ENCODE data around the gene GDF2.

The GDF2 gene

GRCh38 chr10:47283848-47284247 is 38.4 kb upstream of the GDF2 start:
- H3K4me3 ChIP-seq (ENCODE audit: low read length in 2 of 2) = no peak overlapping the region
- H3K36me3 ChIP-seq (ENCODE audit: control insufficient read depth in 2 of 2, insufficient read depth in 2 of 2, low read length in 2 of 2) = no peaks in the 10 kb centered on the region
- no peaks in the 10 kb centered on the region for H3K9me3 ChIP-seq (ENCODE audit: control insufficient read depth in 2 of 2, low read length in 2 of 2)
- H3K4me1 ChIP-seq (ENCODE audit: control insufficient read depth, insufficient read depth, low read length) = no peaks in the 10 kb centered on the region
- no peak overlapping the region for H3K9ac ChIP-seq (ENCODE audit: low read length in 2 of 2)
- peaks cover 0 to 4% of the 10 kb centered on the region in 2 donors for H3K27me3 ChIP-seq (ENCODE audit: control insufficient read depth in 1 of 2, insufficient read depth in 2 of 2, low read length in 2 of 2)
- no peak overlapping the region for H3K27ac ChIP-seq (ENCODE audit: low read length)

- H3K4me1 ChIP-seq (ENCODE audit: control insufficient read depth, insufficient read depth, low read length) = no peaks in the 10 kb centered on the region
- H3K27ac ChIP-seq (ENCODE audit: low read length) = no peak overlapping the region
- no peak overlapping the region for H3K4me3 ChIP-seq (ENCODE audit: low read length in 2 of 2)
- no peaks in the 10 kb centered on the region for H3K36me3 ChIP-seq (ENCODE audit: control insufficient read depth in 2 of 2, insufficient read depth in 2 of 2, low read length in 2 of 2)
- peaks cover 0 to 4% of the 10 kb centered on the region in 2 donors for H3K27me3 ChIP-seq (ENCODE audit: control insufficient read depth in 1 of 2, insufficient read depth in 2 of 2, low read length in 2 of 2)
- no peaks in the 10 kb centered on the region for H3K9me3 ChIP-seq (ENCODE audit: control insufficient read depth in 2 of 2, low read length in 2 of 2)
- H3K9ac ChIP-seq (ENCODE audit: low read length in 2 of 2) = no peak overlapping the region
These were observed 36.7 kb upstream of the GDF2 start for GRCh38 chr10:47285381-47286115.

GRCh38 chr10:47286116-47286505 is 36.1 kb upstream of the GDF2 start:
- Histone ChIP-seq H3K27ac (ENCODE audit: low read length) (no peak overlapping the region), H3K36me3 (ENCODE audit: control insufficient read depth in 2 of 2, insufficient read depth in 2 of 2, low read length in 2 of 2) (no peaks in the 10 kb centered on the region), H3K9ac (ENCODE audit: low read length in 2 of 2) (no peak overlapping the region), H3K9me3 (ENCODE audit: control insufficient read depth in 2 of 2, low read length in 2 of 2) (no peaks in the 10 kb centered on the region), H3K4me3 (ENCODE audit: low read length in 2 of 2) (no peak overlapping the region), H3K4me1 (ENCODE audit: control insufficient read depth, insufficient read depth, low read length) (no peaks in the 10 kb centered on the region), H3K27me3 (ENCODE audit: control insufficient read depth in 1 of 2, insufficient read depth in 2 of 2, low read length in 2 of 2) (peaks cover 0 to 4% of the 10 kb centered on the region in 2 donors)

- Histone ChIP-seq H3K9me3 (ENCODE audit: control insufficient read depth in 2 of 2, low read length in 2 of 2) (no peaks in the 10 kb centered on the region), H3K9ac (ENCODE audit: low read length in 2 of 2) (no peak overlapping the region), H3K27ac (ENCODE audit: low read length) (no peak overlapping the region), H3K36me3 (ENCODE audit: control insufficient read depth in 2 of 2, insufficient read depth in 2 of 2, low read length in 2 of 2) (no peaks in the 10 kb centered on the region), H3K27me3 (ENCODE audit: control insufficient read depth in 1 of 2, insufficient read depth in 2 of 2, low read length in 2 of 2) (peaks cover 0 to 4% of the 10 kb centered on the region in 2 donors), H3K4me3 (ENCODE audit: low read length in 2 of 2) (no peak overlapping the region), H3K4me1 (ENCODE audit: control insufficient read depth, insufficient read depth, low read length) (no peaks in the 10 kb centered on the region)
These were observed 35.5 kb upstream of the GDF2 start for GRCh38 chr10:47286591-47287315.

GRCh38 chr10:47287365-47287802 is 34.9 kb upstream of the GDF2 start:
- H3K4me3 ChIP-seq (ENCODE audit: low read length in 2 of 2) = no peak overlapping the region
- H3K4me1 ChIP-seq (ENCODE audit: control insufficient read depth, insufficient read depth, low read length) = no peaks in the 10 kb centered on the region
- peaks cover 0 to 3% of the 10 kb centered on the region in 2 donors for H3K27me3 ChIP-seq (ENCODE audit: control insufficient read depth in 1 of 2, insufficient read depth in 2 of 2, low read length in 2 of 2)
- H3K27ac ChIP-seq (ENCODE audit: low read length) = no peak overlapping the region
- H3K9ac ChIP-seq (ENCODE audit: low read length in 2 of 2) = no peak overlapping the region
- H3K9me3 ChIP-seq (ENCODE audit: control insufficient read depth in 2 of 2, low read length in 2 of 2) = no peaks in the 10 kb centered on the region
- H3K36me3 ChIP-seq (ENCODE audit: control insufficient read depth in 2 of 2, insufficient read depth in 2 of 2, low read length in 2 of 2) = no peaks in the 10 kb centered on the region

- Histone ChIP-seq H3K9ac (ENCODE audit: low read length in 2 of 2) (no peak overlapping the region), H3K4me1 (ENCODE audit: control insufficient read depth, insufficient read depth, low read length) (no peaks in the 10 kb centered on the region), H3K27ac (ENCODE audit: low read length) (no peak overlapping the region), H3K36me3 (ENCODE audit: control insufficient read depth in 2 of 2, insufficient read depth in 2 of 2, low read length in 2 of 2) (no peaks in the 10 kb centered on the region), H3K27me3 (ENCODE audit: control insufficient read depth in 1 of 2, insufficient read depth in 2 of 2, low read length in 2 of 2) (peaks cover 0 to 2% of the 10 kb centered on the region in 2 donors), H3K4me3 (ENCODE audit: low read length in 2 of 2) (no peak overlapping the region), H3K9me3 (ENCODE audit: control insufficient read depth in 2 of 2, low read length in 2 of 2) (no peaks in the 10 kb centered on the region)
These were observed 34.4 kb upstream of the GDF2 start for GRCh38 chr10:47287805-47288204.

GRCh38 chr10:47288236-47288635 is 34.0 kb upstream of the GDF2 start:
- Histone ChIP-seq H3K27me3 (ENCODE audit: control insufficient read depth in 1 of 2, insufficient read depth in 2 of 2, low read length in 2 of 2) (peaks cover 0 to 2% of the 10 kb centered on the region in 2 donors), H3K4me3 (ENCODE audit: low read length in 2 of 2) (no peak overlapping the region), H3K36me3 (ENCODE audit: control insufficient read depth in 2 of 2, insufficient read depth in 2 of 2, low read length in 2 of 2) (no peaks in the 10 kb centered on the region), H3K9ac (ENCODE audit: low read length in 2 of 2) (no peak overlapping the region), H3K4me1 (ENCODE audit: control insufficient read depth, insufficient read depth, low read length) (no peaks in the 10 kb centered on the region), H3K9me3 (ENCODE audit: control insufficient read depth in 2 of 2, low read length in 2 of 2) (no peaks in the 10 kb centered on the region), H3K27ac (ENCODE audit: low read length) (no peak overlapping the region)

- no peak overlapping the region for H3K9ac ChIP-seq (ENCODE audit: low read length in 2 of 2)
- H3K36me3 ChIP-seq (ENCODE audit: control insufficient read depth in 2 of 2, insufficient read depth in 2 of 2, low read length in 2 of 2) = no peaks in the 10 kb centered on the region
- no peaks in the 10 kb centered on the region for H3K9me3 ChIP-seq (ENCODE audit: control insufficient read depth in 2 of 2, low read length in 2 of 2)
- H3K27ac ChIP-seq (ENCODE audit: low read length) = no peak overlapping the region
- peaks cover 0 to 2% of the 10 kb centered on the region in 2 donors for H3K27me3 ChIP-seq (ENCODE audit: control insufficient read depth in 1 of 2, insufficient read depth in 2 of 2, low read length in 2 of 2)
- no peaks in the 10 kb centered on the region for H3K4me1 ChIP-seq (ENCODE audit: control insufficient read depth, insufficient read depth, low read length)
- no peak overlapping the region for H3K4me3 ChIP-seq (ENCODE audit: low read length in 2 of 2)
These were observed 33.2 kb upstream of the GDF2 start for GRCh38 chr10:47288916-47289495.

GRCh38 chr10:47289921-47290320 is 32.3 kb upstream of the GDF2 start:
- Histone ChIP-seq H3K9ac (ENCODE audit: low read length in 2 of 2) (no peak overlapping the region), H3K9me3 (ENCODE audit: control insufficient read depth in 2 of 2, low read length in 2 of 2) (no peaks in the 10 kb centered on the region), H3K4me3 (ENCODE audit: low read length in 2 of 2) (no peak overlapping the region), H3K27me3 (ENCODE audit: control insufficient read depth in 1 of 2, insufficient read depth in 2 of 2, low read length in 2 of 2) (peaks cover 0 to 2% of the 10 kb centered on the region in 2 donors), H3K27ac (ENCODE audit: low read length) (no peak overlapping the region), H3K4me1 (ENCODE audit: control insufficient read depth, insufficient read depth, low read length) (no peaks in the 10 kb centered on the region), H3K36me3 (ENCODE audit: control insufficient read depth in 2 of 2, insufficient read depth in 2 of 2, low read length in 2 of 2) (no peaks in the 10 kb centered on the region)

- Histone ChIP-seq H3K9me3 (ENCODE audit: control insufficient read depth in 2 of 2, low read length in 2 of 2) (no peaks in the 10 kb centered on the region), H3K4me3 (ENCODE audit: low read length in 2 of 2) (no peak overlapping the region), H3K27ac (ENCODE audit: low read length) (no peak overlapping the region), H3K4me1 (ENCODE audit: control insufficient read depth, insufficient read depth, low read length) (no peaks in the 10 kb centered on the region), H3K9ac (ENCODE audit: low read length in 2 of 2) (no peak overlapping the region), H3K36me3 (ENCODE audit: control insufficient read depth in 2 of 2, insufficient read depth in 2 of 2, low read length in 2 of 2) (no peaks in the 10 kb centered on the region), H3K27me3 (ENCODE audit: control insufficient read depth in 1 of 2, insufficient read depth in 2 of 2, low read length in 2 of 2) (peaks cover 0 to 2% of the 10 kb centered on the region in 2 donors)
These were observed 31.9 kb upstream of the GDF2 start for GRCh38 chr10:47290338-47290737.

Data from stomach smooth muscle (tissue), 2 donors.